Measurements from ENCODE around the gene EFNA1. TPM values are rescaled to one million over a fixed set of nuclear protein-coding genes. Genes with fewer than 3 reads are reported as not detected.
"Not testable (repeated sequence)": the region's sequence is repeated elsewhere in the genome, so short reads cannot be mapped to it uniquely, and the experiment has no call there.

Gene EFNA1
- total and polyA plus RNA-seq, 5 donors from 2014 or later, result 0.30 to 6.8 (median 3.1) TPM

- H3K4me3 ChIP-seq (ENCODE audit: low read depth, low read length), result no peak overlapping the region
- Mint-ChIP-seq H3K4me3 (peak overlapping the region; percentile 23 to 68 (median 50)), H3K4me1 (peaks cover 11 to 31% (median 20%) of the 10 kb centered on the region in 4 donors), H3K36me3 (peaks cover 10% of the 10 kb centered on the region), H3K9me3 (no peaks in the 10 kb centered on the region), H3K27me3 (peaks cover 8% of the 10 kb centered on the region), H3K27ac (peak overlapping the region in 1 of 3 donors; percentile 52)
- ATAC-seq (ENCODE audit: low read depth in 2 of 2), result peak; percentile 69 to 74
- peak; percentile 71 to 87 (median 80) for DNase-seq
- peaks cover 18% of the 10 kb centered on the region for H3K36me3 ChIP-seq (ENCODE audit: control insufficient read depth, insufficient read depth, low read length)
- no peaks in the 10 kb centered on the region for H3K27me3 ChIP-seq (ENCODE audit: control insufficient read depth, insufficient read depth, low read length)
- H3K4me1 ChIP-seq (ENCODE audit: control insufficient read depth, insufficient read depth, low read length, poor library complexity, severe bottlenecking), result peaks cover 13% of the 10 kb centered on the region
- H3K27ac ChIP-seq (ENCODE audit: insufficient read depth, low read length, poor library complexity, severe bottlenecking), result no peak overlapping the region
- no peaks in the 10 kb centered on the region for H3K9me3 ChIP-seq (ENCODE audit: control insufficient read depth in 2 of 2, low read length in 2 of 2)
These were observed 39.8 kb downstream of the EFNA1 start for GRCh38 chr1:155167166-155168104.

- H3K4me3 Mint-ChIP-seq, result peak overlapping the region in 2 of 4 donors; percentile 23 to 62
- peaks cover 11 to 34% (median 23%) of the 10 kb centered on the region in 4 donors for H3K4me1 Mint-ChIP-seq
- peak overlapping the region in 1 of 3 donors; percentile 75 for H3K27ac Mint-ChIP-seq
These were observed 40.4 kb downstream of the EFNA1 start for GRCh38 chr1:155168105-155168445.

GRCh38 chr1:155168456-155169210, 41.0 kb downstream of the EFNA1 start:
- Histone ChIP-seq H3K9me3 (ENCODE audit: control insufficient read depth in 2 of 2, low read length in 2 of 2) (no peaks in the 10 kb centered on the region), H3K27me3 (ENCODE audit: control insufficient read depth, insufficient read depth, low read length) (no peaks in the 10 kb centered on the region), H3K27ac (ENCODE audit: insufficient read depth, low read length, poor library complexity, severe bottlenecking) (no peak overlapping the region), H3K4me3 (ENCODE audit: low read depth, low read length) (no peak overlapping the region), H3K36me3 (ENCODE audit: control insufficient read depth, insufficient read depth, low read length) (peaks cover 18% of the 10 kb centered on the region), H3K4me1 (ENCODE audit: control insufficient read depth, insufficient read depth, low read length, poor library complexity, severe bottlenecking) (peaks cover 22% of the 10 kb centered on the region)
- DNase-seq (no peak), ATAC-seq (ENCODE audit: low read depth in 2 of 2) (no peak)
- H3K4me3 Mint-ChIP-seq, result peak overlapping the region in 1 of 4 donors; percentile 85
- H3K9me3 Mint-ChIP-seq, result no peaks in the 10 kb centered on the region
- peaks cover 11 to 40% (median 27%) of the 10 kb centered on the region in 4 donors for H3K4me1 Mint-ChIP-seq
- H3K27me3 Mint-ChIP-seq, result peaks cover 8% of the 10 kb centered on the region
- peaks cover 14% of the 10 kb centered on the region for H3K36me3 Mint-ChIP-seq
- peak overlapping the region in 1 of 3 donors; percentile 75 for H3K27ac Mint-ChIP-seq

More at GRCh38 chr1:155168105-155168445, 40.4 kb downstream of the EFNA1 start:
- H3K9me3 ChIP-seq (ENCODE audit: control insufficient read depth in 2 of 2, low read length in 2 of 2); H3K27me3 Mint-ChIP-seq; H3K27me3 ChIP-seq (ENCODE audit: control insufficient read depth, insufficient read depth, low read length); H3K9me3 Mint-ChIP-seq; H3K4me3 ChIP-seq (ENCODE audit: low read depth, low read length); H3K27ac ChIP-seq (ENCODE audit: insufficient read depth, low read length, poor library complexity, severe bottlenecking); DNase-seq; ATAC-seq (ENCODE audit: low read depth in 2 of 2): not testable (repeated sequence)
- peaks cover 18% of the 10 kb centered on the region for H3K36me3 ChIP-seq (ENCODE audit: control insufficient read depth, insufficient read depth, low read length)
- peaks cover 11% of the 10 kb centered on the region for H3K36me3 Mint-ChIP-seq
- peaks cover 18% of the 10 kb centered on the region for H3K4me1 ChIP-seq (ENCODE audit: control insufficient read depth, insufficient read depth, low read length, poor library complexity, severe bottlenecking)

GRCh38 chr1:155169541-155169940, 41.9 kb downstream of the EFNA1 start:
- no peak overlapping the region for H3K27ac ChIP-seq (ENCODE audit: insufficient read depth, low read length, poor library complexity, severe bottlenecking)
- Mint-ChIP-seq H3K27me3 (peaks cover 8% of the 10 kb centered on the region), H3K4me1 (peaks cover 11 to 48% (median 27%) of the 10 kb centered on the region in 4 donors), H3K4me3 (peak overlapping the region in 3 of 4 donors; percentile 40 to 85 (median 75)), H3K36me3 (peaks cover 14% of the 10 kb centered on the region), H3K27ac (peak overlapping the region in 1 of 3 donors; percentile 76), H3K9me3 (no peaks in the 10 kb centered on the region)
- DNase-seq, result no peak
- H3K9me3 ChIP-seq (ENCODE audit: control insufficient read depth in 2 of 2, low read length in 2 of 2), result no peaks in the 10 kb centered on the region
- no peak for ATAC-seq (ENCODE audit: low read depth in 2 of 2)
- peaks cover 31% of the 10 kb centered on the region for H3K4me1 ChIP-seq (ENCODE audit: control insufficient read depth, insufficient read depth, low read length, poor library complexity, severe bottlenecking)
- no peak overlapping the region for H3K4me3 ChIP-seq (ENCODE audit: low read depth, low read length)
- no peaks in the 10 kb centered on the region for H3K27me3 ChIP-seq (ENCODE audit: control insufficient read depth, insufficient read depth, low read length)
- peaks cover 18% of the 10 kb centered on the region for H3K36me3 ChIP-seq (ENCODE audit: control insufficient read depth, insufficient read depth, low read length)

GRCh38 chr1:155170101-155170785, 42.6 kb downstream of the EFNA1 start:
- ATAC-seq (ENCODE audit: low read depth in 2 of 2), result no peak
- H3K9me3 ChIP-seq (ENCODE audit: control insufficient read depth in 2 of 2, low read length in 2 of 2), result no peaks in the 10 kb centered on the region
- no peaks in the 10 kb centered on the region for H3K9me3 Mint-ChIP-seq
- peaks cover 8% of the 10 kb centered on the region for H3K27me3 Mint-ChIP-seq
- DNase-seq, result no peak
- H3K4me3 Mint-ChIP-seq, result peak overlapping the region in 2 of 4 donors; percentile 22 to 46
- H3K4me1 ChIP-seq (ENCODE audit: control insufficient read depth, insufficient read depth, low read length, poor library complexity, severe bottlenecking), result peaks cover 34% of the 10 kb centered on the region
- H3K4me3 ChIP-seq (ENCODE audit: low read depth, low read length), result no peak overlapping the region
- peaks cover 18% of the 10 kb centered on the region for H3K36me3 ChIP-seq (ENCODE audit: control insufficient read depth, insufficient read depth, low read length)
- H3K27ac Mint-ChIP-seq, result no peak overlapping the region
- peaks cover 11 to 55% (median 30%) of the 10 kb centered on the region in 4 donors for H3K4me1 Mint-ChIP-seq
- no peak overlapping the region for H3K27ac ChIP-seq (ENCODE audit: insufficient read depth, low read length, poor library complexity, severe bottlenecking)
- H3K27me3 ChIP-seq (ENCODE audit: control insufficient read depth, insufficient read depth, low read length), result no peaks in the 10 kb centered on the region
- H3K36me3 Mint-ChIP-seq, result peaks cover 14% of the 10 kb centered on the region

- Histone ChIP-seq H3K27ac (ENCODE audit: insufficient read depth, low read length, poor library complexity, severe bottlenecking) (no peak overlapping the region), H3K27me3 (ENCODE audit: control insufficient read depth, insufficient read depth, low read length) (no peaks in the 10 kb centered on the region), H3K4me1 (ENCODE audit: control insufficient read depth, insufficient read depth, low read length, poor library complexity, severe bottlenecking) (peaks cover 34% of the 10 kb centered on the region), H3K36me3 (ENCODE audit: control insufficient read depth, insufficient read depth, low read length) (peaks cover 18% of the 10 kb centered on the region), H3K9me3 (ENCODE audit: control insufficient read depth in 2 of 2, low read length in 2 of 2) (no peaks in the 10 kb centered on the region), H3K4me3 (ENCODE audit: low read depth, low read length) (no peak overlapping the region)
- Mint-ChIP-seq H3K9me3 (no peaks in the 10 kb centered on the region), H3K36me3 (peaks cover 14% of the 10 kb centered on the region), H3K27ac (peak overlapping the region in 1 of 3 donors; percentile 56), H3K27me3 (peaks cover 8% of the 10 kb centered on the region), H3K4me1 (peaks cover 11 to 60% (median 32%) of the 10 kb centered on the region in 4 donors), H3K4me3 (peak overlapping the region in 2 of 4 donors; percentile 27 to 100)
- ATAC-seq (ENCODE audit: low read depth in 2 of 2), result no peak
- DNase-seq, result no peak
These were observed 43.1 kb downstream of the EFNA1 start for GRCh38 chr1:155170806-155171205.
